GM13977 (cell line): ENCODE measurements around the gene PTPRM.

Experiments
- DNase-seq: peaks from one replicate; pipeline ENCODE4 v3.0.0; 2012; ENCODE audit warnings: low spot score
- CTCF ChIP-seq: IDR thresholded peaks from 2 replicates; pipeline ENCODE4 v1.5.1; 2012; ENCODE audit warnings: mild to moderate bottlenecking, control low read depth; ENCODE audit not compliant: insufficient read depth; ENCODE audit errors: extremely low read depth, missing control alignments
- in situ Hi-C: fragments of 300-500 bp; cut with MboI; formaldehyde crosslinking; loops from one replicate; pipeline ENCODE4 v1.12.0; 2022; ENCODE audit warnings: low sequenced_read_pairs, low pct_unique_long_range_greater_than_20kb, mixed read lengths, inconsistent platforms; ENCODE audit not compliant: unreplicated experiment

Gene PTPRM

GRCh38 chr18:8174771-8175170 is 607.7 kb downstream of the PTPRM start:
- in situ Hi-C loops = no loop called here
- TF ChIP-seq CTCF = no peak
- no peak for DNase-seq

DNA sequence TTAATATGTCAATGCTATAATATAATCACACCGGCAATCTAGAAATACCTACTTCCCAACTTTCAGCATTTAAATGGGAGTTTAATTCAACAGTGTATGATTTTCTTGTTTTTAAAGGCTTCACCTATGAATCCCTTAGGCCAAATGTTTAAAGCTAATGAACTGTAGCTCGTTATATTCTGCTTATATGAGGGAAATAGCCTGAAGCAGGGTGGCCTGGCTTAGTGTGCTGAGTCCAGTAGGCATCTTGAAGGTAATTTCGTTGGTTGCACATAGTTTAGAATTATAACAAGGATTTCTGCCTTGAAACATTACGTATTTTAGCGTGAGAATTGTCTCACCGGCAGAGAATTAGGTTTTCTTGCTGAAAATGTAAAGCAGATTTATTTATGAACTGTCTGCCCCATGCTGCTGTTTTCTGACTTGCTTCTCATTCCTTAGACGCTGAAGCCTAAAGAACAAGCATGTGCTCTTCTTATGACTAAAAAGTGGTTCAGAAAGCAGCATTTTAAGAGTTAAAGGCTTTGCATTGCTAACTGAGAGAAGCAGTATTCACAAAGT is 608.5 kb downstream of the PTPRM start:
- no peak for TF ChIP-seq CTCF
- no peak for DNase-seq
- in situ Hi-C loops = no loop called here

- in situ Hi-C loops = no loop called here
- TF ChIP-seq CTCF = no peak
- no peak for DNase-seq
Observed at GRCh38 chr18:8176109-8176508, 609.0 kb downstream of the PTPRM start.

- DNase-seq = no peak
- in situ Hi-C loops = no loop called here
- no peak for TF ChIP-seq CTCF
Observed at GRCh38 chr18:8176554-8176953, 609.4 kb downstream of the PTPRM start.

DNA sequence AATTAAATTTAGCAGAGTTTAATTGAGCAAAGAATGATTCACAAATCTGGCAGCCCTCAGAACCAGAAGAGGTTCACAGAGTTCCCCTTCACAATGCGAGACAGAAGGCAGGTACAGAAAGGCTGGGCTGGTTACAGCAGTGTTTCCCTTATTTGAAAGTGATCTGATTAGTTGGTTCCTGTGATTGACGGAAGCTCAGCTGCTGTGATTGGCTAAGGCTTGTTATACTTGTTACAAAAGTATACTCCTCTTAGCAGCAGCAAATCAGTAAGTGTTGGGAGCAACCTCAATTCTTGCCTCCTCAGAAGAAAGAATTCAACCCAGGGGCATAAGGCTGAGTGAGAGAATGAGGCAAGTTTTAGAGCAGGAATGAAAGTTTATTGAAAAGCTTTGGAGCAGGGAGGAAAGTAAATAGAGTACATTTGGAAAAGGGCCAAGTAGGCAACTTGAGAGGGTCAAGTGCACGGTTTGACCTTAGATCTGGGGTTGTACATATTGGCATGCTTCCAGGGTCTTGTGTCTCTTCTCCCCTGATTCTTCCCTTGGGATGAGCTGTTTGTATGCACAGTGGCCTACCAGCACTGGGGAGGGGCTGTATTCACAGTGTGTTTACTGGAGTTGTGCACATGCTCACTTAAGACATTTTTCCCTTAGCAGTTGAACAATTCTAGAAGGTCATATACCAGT is 610.4 kb downstream of the PTPRM start:
- TF ChIP-seq CTCF = no peak
- in situ Hi-C loops = no loop called here
- DNase-seq = no peak

GRCh38 chr18:8186413-8186812 is 619.3 kb downstream of the PTPRM start:
- TF ChIP-seq CTCF = no peak
- DNase-seq = no peak
- in situ Hi-C loops = no loop called here
